ENCODE results near the gene UGGT1.
A peak's percentile ranks its signal among the peaks of the same experiment; 100 is the strongest.

UGGT1 gene

GRCh38 chr2:128228894-128229293 is 137.9 kb downstream of the UGGT1 start:
- no peak for DNase-seq

GRCh38 chr2:128232965-128233789 is 142.2 kb downstream of the UGGT1 start:
- DNase-seq: peak in 1 of 2 experiments; percentile 58

- no peak for DNase-seq
Observed at GRCh38 chr2:128233790-128234395, 142.9 kb downstream of the UGGT1 start.

- DNase-seq: no peak
Observed at GRCh38 chr2:128234613-128235012, 143.6 kb downstream of the UGGT1 start.

- DNase-seq: no peak
Observed at GRCh38 chr2:128235581-128235980, 144.6 kb downstream of the UGGT1 start.

- DNase-seq: no peak
Observed at GRCh38 chr2:128236491-128237035, 145.6 kb downstream of the UGGT1 start.

- DNase-seq: peak in 1 of 2 experiments; percentile 66
Observed at GRCh38 chr2:128237081-128237534, 146.1 kb downstream of the UGGT1 start.

- no peak for DNase-seq
Observed at GRCh38 chr2:128237911-128238697, 147.1 kb downstream of the UGGT1 start.

- no peak for DNase-seq
Observed at GRCh38 chr2:128241896-128242295, 150.9 kb downstream of the UGGT1 start.
